H9 (cell line): ENCODE data around the gene CCBE1. TPM values are rescaled to one million over a fixed set of nuclear protein-coding genes. Genes with fewer than 3 reads are reported as not detected.

Source experiments
- DNase-seq: peaks from one replicate; pipeline ENCODE4 v3.0.0-alpha.2; 2017
- H2AFZ ChIP-seq: one replicate; pipeline ENCODE4 v1.6.1; 2013; ENCODE audit warnings: mild to moderate bottlenecking, low read length, control low read depth, moderate library complexity
- H2AK5ac ChIP-seq: 2 replicates; pipeline ENCODE4 v1.6.1; 2013; ENCODE audit warnings: low read length, control low read depth, mixed read lengths; ENCODE audit not compliant: insufficient read length
- H2BK120ac ChIP-seq: one replicate; pipeline ENCODE4 v1.6.1; 2013; ENCODE audit warnings: low read depth, mild to moderate bottlenecking, low read length, control low read depth, inconsistent platforms; ENCODE audit not compliant: poor library complexity, severe bottlenecking
- H2BK12ac ChIP-seq: 2 replicates; pipeline ENCODE4 v1.6.1; 2013; ENCODE audit warnings: low read length, control low read depth, mixed read lengths, low read depth; ENCODE audit not compliant: insufficient read length
- H2BK15ac ChIP-seq: 2 replicates; pipeline ENCODE4 v1.6.1; 2013; ENCODE audit warnings: low read depth, low read length, control low read depth
- H2BK20ac ChIP-seq: one replicate; pipeline ENCODE4 v1.6.1; 2013; ENCODE audit warnings: low read depth, mild to moderate bottlenecking, low read length, control low read depth, inconsistent platforms; ENCODE audit not compliant: poor library complexity, severe bottlenecking
- H2BK5ac ChIP-seq: 2 replicates; pipeline ENCODE4 v1.6.1; 2013; ENCODE audit warnings: low read length, control low read depth, mixed read lengths; ENCODE audit not compliant: insufficient read length
- H3K14ac ChIP-seq: 2 replicates; pipeline ENCODE4 v1.6.1; 2013; ENCODE audit warnings: low read length, control low read depth; ENCODE audit not compliant: insufficient read depth
- H3K18ac ChIP-seq: 2 replicates; pipeline ENCODE4 v1.6.1; 2013; ENCODE audit warnings: low read depth, mild to moderate bottlenecking, mixed read lengths, low read length, control low read depth; ENCODE audit not compliant: insufficient read length
- H3K23ac ChIP-seq: 2 replicates; pipeline ENCODE4 v1.6.1; 2013; ENCODE audit warnings: low read length, control low read depth, mixed read lengths, low read depth; ENCODE audit not compliant: insufficient read length
- H3K23me2 ChIP-seq: 2 replicates; pipeline ENCODE4 v1.6.1; 2013; ENCODE audit warnings: low read depth, mild to moderate bottlenecking, mixed read lengths, low read length, control low read depth; ENCODE audit not compliant: insufficient read length, poor library complexity, severe bottlenecking
- H3K27ac ChIP-seq: 2 replicates; pipeline ENCODE4 v1.5.1; 2013; ENCODE audit warnings: low read length, control low read depth, mixed read lengths, low read depth; ENCODE audit not compliant: insufficient read length
- H3K27me3 ChIP-seq: 2 replicates; pipeline ENCODE4 v1.6.1; 2013; ENCODE audit warnings: low read length, control low read depth, inconsistent platforms; ENCODE audit not compliant: insufficient read depth
- H3K4ac ChIP-seq: 2 replicates; pipeline ENCODE4 v1.6.1; 2013; ENCODE audit warnings: low read depth, mild to moderate bottlenecking, control low read depth, inconsistent platforms, low read length, moderate library complexity
- H3K4me1 ChIP-seq: 2 replicates; pipeline ENCODE4 v1.6.1; 2013; ENCODE audit warnings: low read length, control low read depth, inconsistent platforms; ENCODE audit not compliant: insufficient read depth
- H3K4me2 ChIP-seq: 2 replicates; pipeline ENCODE4 v1.6.1; 2013; ENCODE audit warnings: low read length, control low read depth, mixed read lengths; ENCODE audit not compliant: insufficient read length, insufficient read depth
- H3K56ac ChIP-seq: 2 replicates; pipeline ENCODE4 v1.6.1; 2013; ENCODE audit warnings: low read depth, mild to moderate bottlenecking, mixed read lengths, low read length, control low read depth; ENCODE audit not compliant: insufficient read length
- H3K79me1 ChIP-seq: 2 replicates; pipeline ENCODE4 v1.6.1; 2013; ENCODE audit warnings: low read depth, mild to moderate bottlenecking, moderate library complexity, low read length, control low read depth, inconsistent platforms; ENCODE audit not compliant: insufficient read depth, poor library complexity, severe bottlenecking
- H3K79me2 ChIP-seq: 2 replicates; pipeline ENCODE4 v1.6.1; 2013; ENCODE audit warnings: low read length, control low read depth, inconsistent platforms; ENCODE audit not compliant: insufficient read depth
- H3K9ac ChIP-seq: 2 replicates; pipeline ENCODE4 v1.6.1; 2013; ENCODE audit warnings: low read length, control low read depth, mixed read lengths; ENCODE audit not compliant: insufficient read length; ENCODE audit errors: extremely low read depth
- H3K9me3 ChIP-seq: one replicate; pipeline ENCODE4 v1.6.1; 2013; ENCODE audit warnings: low read depth, low read length, inconsistent platforms; ENCODE audit not compliant: control insufficient read depth
- H3T11ph ChIP-seq: one replicate; pipeline ENCODE4 v1.6.1; 2013; ENCODE audit warnings: mild to moderate bottlenecking, low read length, control low read depth, inconsistent platforms
- H4K20me1 ChIP-seq: one replicate; pipeline ENCODE4 v1.6.1; 2013; ENCODE audit not compliant: control insufficient read depth, insufficient read length, insufficient read depth
- H4K5ac ChIP-seq: 2 replicates; pipeline ENCODE4 v1.6.1; 2013; ENCODE audit warnings: low read depth, mild to moderate bottlenecking, mixed read lengths, low read length, control low read depth; ENCODE audit not compliant: insufficient read length
- H4K8ac ChIP-seq: replicated peaks from 2 replicates; pipeline ENCODE4 v1.6.1; 2013; ENCODE audit warnings: low read length, control low read depth, mixed read lengths, low read depth; ENCODE audit not compliant: insufficient read length
- H4K91ac ChIP-seq: 2 replicates; pipeline ENCODE4 v1.6.1; 2013; ENCODE audit warnings: low read depth, mild to moderate bottlenecking, moderate library complexity, mixed read lengths, low read length, control low read depth; ENCODE audit not compliant: insufficient read length
- H3K27ac Mint-ChIP-seq, 3 experiments: 2 replicates in 2 of 3; 3 replicates in 1 of 3; pipeline ENCODE4 v1.8.0; 2020 to 2021; ENCODE audit warnings: mixed read lengths in 3 of 3, mild to moderate bottlenecking in 1 of 3, moderate library complexity in 1 of 3
- H3K27me3 Mint-ChIP-seq: 2 replicates; pipeline ENCODE4 v1.8.0; 2021; ENCODE audit warnings: low read depth, mild to moderate bottlenecking, moderate library complexity, mixed read lengths
- H3K36me3 Mint-ChIP-seq, 3 experiments: 2 replicates in 2 of 3; 3 replicates in 1 of 3; pipeline ENCODE4 v1.8.0; 2020 to 2021; ENCODE audit warnings: low read depth in 3 of 3, mixed read lengths in 3 of 3; ENCODE audit not compliant: insufficient read depth in 1 of 3
- H3K4me1 Mint-ChIP-seq, 2 experiments: 2 replicates each; pipeline ENCODE4 v1.8.0; 2020; ENCODE audit warnings: mixed read lengths in 2 of 2
- H3K4me3 Mint-ChIP-seq, 2 experiments: 2 replicates in 1 of 2; 3 replicates in 1 of 2; pipeline ENCODE4 v1.8.0; 2020 to 2021; ENCODE audit warnings: mild to moderate bottlenecking in 2 of 2, mixed read lengths in 2 of 2, moderate library complexity in 1 of 2
- H3K9me3 Mint-ChIP-seq, 2 experiments: 2 replicates in 1 of 2; 3 replicates in 1 of 2; pipeline ENCODE4 v1.8.0; 2020; ENCODE audit warnings: mild to moderate bottlenecking in 2 of 2, mixed read lengths in 2 of 2, moderate library complexity in 1 of 2
- CTCF ChIP-seq: fragments of 200-600 bp; sonication (generic); conservative IDR thresholded peaks from 3 replicates; pipeline ENCODE4 v1.8.0; 2021; ENCODE audit warnings: antibody characterized with exemption, mild to moderate bottlenecking
- WGBS: extraction: QIAGEN DNeasy Blood & Tissue Kit; methylation state at CpG from one replicate; pipeline ENCODE4 v1.1.7; 2013; ENCODE audit warnings: missing lambda C conversion rate, low lambda C conversion rate, mixed read lengths; ENCODE audit not compliant: insufficient read length; ENCODE audit errors: extremely low coverage; 5-methylcytosine and 5-hydroxymethylcytosine counted together
- total RNA-seq: library from RNA; stranded (reverse); gene quantifications from 2 replicates; pipeline ENCODE4 v1.2.1, GENCODE V29; 2021

Gene CCBE1
- total RNA-seq, 1 experiment from 2014 or later = 0.39 TPM

GRCh38 chr18:59446012-59446411, 251.2 kb downstream of the CCBE1 start:
- Histone ChIP-seq H3K27ac (no peak overlapping the region), H3K79me2 (no peaks in the 10 kb centered on the region), H3K9ac (no peak overlapping the region), H2BK20ac (no peak overlapping the region), H4K8ac (no peak overlapping the region), H3K4ac (no peak overlapping the region), H2BK120ac (no peak overlapping the region), H3K18ac (no peak overlapping the region), H4K5ac (no peak overlapping the region), H2AK5ac (no peak overlapping the region), H3K4me1 (no peaks in the 10 kb centered on the region), H4K91ac (no peak overlapping the region), H2BK5ac (no peak overlapping the region), H2AFZ (no peak overlapping the region), H3K56ac (no peak overlapping the region), H4K20me1 (no peaks in the 10 kb centered on the region), H2BK12ac (no peak overlapping the region), H3K4me2 (no peak overlapping the region), H3K14ac (no peak overlapping the region), H3K27me3 (no peaks in the 10 kb centered on the region), H3K23ac (no peak overlapping the region), H3K79me1 (no peaks in the 10 kb centered on the region), H3K9me3 (no peaks in the 10 kb centered on the region), H3T11ph (no peak overlapping the region), H3K23me2 (no peaks in the 10 kb centered on the region), H2BK15ac (no peak overlapping the region)
- no peaks in the 10 kb centered on the region for H3K36me3 Mint-ChIP-seq
- H3K27me3 Mint-ChIP-seq = no peaks in the 10 kb centered on the region; the same call in 1 of the 2 replicates
- H3K9me3 Mint-ChIP-seq = no peaks in the 10 kb centered on the region; a peak in 1 of 5 replicates
- H3K4me1 Mint-ChIP-seq = peaks cover 2 to 3% of the 10 kb centered on the region in 2 experiments; a peak in 3 of 4 replicates
- DNase-seq = no peak
- H3K4me3 Mint-ChIP-seq = no peak overlapping the region
- TF ChIP-seq CTCF = no peak
- no CpG with 5 or more reads among the region's 1 CpG for WGBS
- H3K27ac Mint-ChIP-seq = no peak overlapping the region
